ENCODE measurements around the gene ARFGAP1.

ARFGAP1 gene

DNA sequence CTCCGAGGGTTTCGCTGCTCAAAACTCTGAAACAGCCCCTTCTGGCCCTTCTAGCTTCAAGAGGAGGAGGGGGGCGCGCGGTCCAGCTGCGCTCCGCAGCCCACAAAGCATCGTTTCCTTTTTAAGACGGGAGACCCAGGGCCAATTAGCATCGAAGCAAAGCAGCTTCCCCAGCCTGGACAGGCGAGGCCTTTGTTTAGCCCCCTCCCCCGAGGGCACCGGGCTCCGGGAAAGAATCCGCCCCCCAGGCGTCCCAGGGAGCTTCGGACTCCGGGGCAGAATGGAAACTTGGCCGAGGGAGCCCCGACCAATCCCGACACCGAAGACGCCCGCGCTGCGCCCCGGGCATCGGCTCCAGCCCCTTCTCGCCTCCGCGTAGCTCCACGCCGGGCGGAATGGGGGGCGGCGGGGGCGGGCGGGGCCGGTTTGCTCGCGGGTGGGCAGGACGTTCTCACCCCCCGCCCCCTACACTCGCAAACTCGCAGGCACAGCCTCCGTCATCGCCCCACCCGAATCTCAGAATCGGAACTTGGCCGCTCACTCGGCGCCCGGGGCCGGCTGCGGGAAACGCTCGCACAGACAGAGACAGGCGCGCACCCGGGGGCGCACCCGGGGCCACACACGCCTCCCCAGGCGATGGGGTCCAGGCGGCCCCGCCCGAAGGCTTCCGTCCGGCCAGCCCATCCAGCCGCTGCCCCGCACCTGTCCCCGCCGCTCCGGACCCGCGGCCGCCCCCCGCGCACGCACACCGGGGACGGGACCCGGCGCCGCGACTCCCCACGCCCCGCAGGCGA, 19.0 kb upstream of the ARFGAP1 start:
- in situ Hi-C loops (cut with MboI; ENCODE audit: low sequenced_read_pairs, unreplicated experiment) = no loop called here
- TF ChIP-seq, protein P1, sequence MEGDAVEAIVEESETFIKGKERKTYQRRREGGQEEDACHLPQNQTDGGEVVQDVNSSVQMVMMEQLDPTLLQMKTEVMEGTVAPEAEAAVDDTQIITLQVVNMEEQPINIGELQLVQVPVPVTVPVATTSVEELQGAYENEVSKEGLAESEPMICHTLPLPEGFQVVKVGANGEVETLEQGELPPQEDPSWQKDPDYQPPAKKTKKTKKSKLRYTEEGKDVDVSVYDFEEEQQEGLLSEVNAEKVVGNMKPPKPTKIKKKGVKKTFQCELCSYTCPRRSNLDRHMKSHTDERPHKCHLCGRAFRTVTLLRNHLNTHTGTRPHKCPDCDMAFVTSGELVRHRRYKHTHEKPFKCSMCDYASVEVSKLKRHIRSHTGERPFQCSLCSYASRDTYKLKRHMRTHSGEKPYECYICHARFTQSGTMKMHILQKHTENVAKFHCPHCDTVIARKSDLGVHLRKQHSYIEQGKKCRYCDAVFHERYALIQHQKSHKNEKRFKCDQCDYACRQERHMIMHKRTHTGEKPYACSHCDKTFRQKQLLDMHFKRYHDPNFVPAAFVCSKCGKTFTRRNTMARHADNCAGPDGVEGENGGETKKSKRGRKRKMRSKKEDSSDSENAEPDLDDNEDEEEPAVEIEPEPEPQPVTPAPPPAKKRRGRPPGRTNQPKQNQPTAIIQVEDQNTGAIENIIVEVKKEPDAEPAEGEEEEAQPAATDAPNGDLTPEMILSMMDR (IDR thresholded peaks at IDR 0.05; ENCODE audit: borderline replicate concordance, control extremely low read depth, extremely low read depth, insufficient read depth, missing control alignments) = no peak
- no peak for DNase-seq (ENCODE audit: low spot score)

DNA sequence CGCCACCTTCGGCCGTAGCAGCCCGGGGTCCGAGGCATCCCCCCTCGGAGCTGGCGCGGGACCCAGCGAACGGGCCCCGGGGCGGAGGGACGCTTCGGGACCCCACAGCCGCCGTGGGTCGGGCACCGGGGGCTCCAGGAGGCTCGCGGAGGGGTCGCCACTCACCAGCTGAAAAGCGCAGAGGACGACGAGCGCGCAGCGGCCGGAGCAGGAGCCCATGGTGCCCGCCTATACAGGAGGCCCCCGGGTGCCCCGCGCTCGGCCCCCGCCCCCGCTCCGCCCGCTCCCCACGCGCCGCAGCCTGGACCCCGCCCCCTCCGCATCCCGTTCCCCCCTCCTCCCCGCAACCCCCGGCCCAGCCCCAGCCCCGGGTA, 18.4 kb upstream of the ARFGAP1 start, which contains the start of gene NKAIN4:
Gene NKAIN4 (minus strand): TSS at position 232 of the 374 bp plus-strand sequence. CDS start 13 bp downstream, at position 219.
- in situ Hi-C loops (cut with MboI; ENCODE audit: low sequenced_read_pairs, unreplicated experiment) = no loop called here
- DNase-seq (ENCODE audit: low spot score) = no peak
- TF ChIP-seq, protein P1 (IDR thresholded peaks at IDR 0.05; ENCODE audit: borderline replicate concordance, control extremely low read depth, extremely low read depth, insufficient read depth, missing control alignments) = no peak

DNA sequence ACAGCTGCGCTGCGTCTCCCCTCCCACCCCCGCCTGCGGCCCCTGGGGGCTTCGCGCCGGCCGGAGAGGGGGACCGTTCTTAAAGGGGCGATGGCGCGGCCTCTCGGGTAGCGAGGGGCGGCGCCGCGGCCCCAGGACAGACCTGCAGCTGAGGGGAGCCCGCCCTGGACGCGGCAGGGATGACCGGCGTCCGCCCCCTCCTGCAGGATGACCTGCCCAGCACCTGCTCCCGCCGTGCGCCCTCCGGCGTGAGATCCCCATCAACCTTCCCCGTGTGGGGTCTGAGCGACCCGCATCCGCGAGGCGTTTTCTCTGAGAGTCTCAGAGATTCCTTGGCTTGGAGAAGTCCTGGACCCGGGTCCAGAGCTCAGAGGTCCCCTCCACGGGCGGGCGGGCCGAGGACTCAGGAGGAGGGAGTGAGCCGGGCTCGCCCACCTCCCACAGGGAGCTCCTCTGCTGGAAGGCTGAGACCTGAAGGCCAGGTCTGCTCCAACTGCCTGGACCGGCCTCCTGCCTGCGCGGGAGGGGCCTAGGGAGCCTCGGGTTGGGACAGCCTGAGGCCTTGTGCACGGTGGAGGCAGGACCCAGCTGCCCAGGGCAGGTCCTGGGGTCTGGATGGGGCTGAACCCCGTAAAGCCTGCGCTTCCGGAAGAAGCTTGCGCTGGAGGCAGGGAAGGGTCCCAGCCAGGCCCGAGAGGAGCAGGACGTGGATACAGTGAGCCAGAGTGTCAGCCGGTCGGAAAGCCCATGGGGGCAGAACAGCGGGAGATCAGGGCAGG, 17.8 kb upstream of the ARFGAP1 start:
- in situ Hi-C loops (cut with MboI; ENCODE audit: low sequenced_read_pairs, unreplicated experiment) = no loop called here
- DNase-seq (ENCODE audit: low spot score) = peak; percentile 62
- TF ChIP-seq, protein P1 (IDR thresholded peaks at IDR 0.05; ENCODE audit: borderline replicate concordance, control extremely low read depth, extremely low read depth, insufficient read depth, missing control alignments) = no peak

DNA sequence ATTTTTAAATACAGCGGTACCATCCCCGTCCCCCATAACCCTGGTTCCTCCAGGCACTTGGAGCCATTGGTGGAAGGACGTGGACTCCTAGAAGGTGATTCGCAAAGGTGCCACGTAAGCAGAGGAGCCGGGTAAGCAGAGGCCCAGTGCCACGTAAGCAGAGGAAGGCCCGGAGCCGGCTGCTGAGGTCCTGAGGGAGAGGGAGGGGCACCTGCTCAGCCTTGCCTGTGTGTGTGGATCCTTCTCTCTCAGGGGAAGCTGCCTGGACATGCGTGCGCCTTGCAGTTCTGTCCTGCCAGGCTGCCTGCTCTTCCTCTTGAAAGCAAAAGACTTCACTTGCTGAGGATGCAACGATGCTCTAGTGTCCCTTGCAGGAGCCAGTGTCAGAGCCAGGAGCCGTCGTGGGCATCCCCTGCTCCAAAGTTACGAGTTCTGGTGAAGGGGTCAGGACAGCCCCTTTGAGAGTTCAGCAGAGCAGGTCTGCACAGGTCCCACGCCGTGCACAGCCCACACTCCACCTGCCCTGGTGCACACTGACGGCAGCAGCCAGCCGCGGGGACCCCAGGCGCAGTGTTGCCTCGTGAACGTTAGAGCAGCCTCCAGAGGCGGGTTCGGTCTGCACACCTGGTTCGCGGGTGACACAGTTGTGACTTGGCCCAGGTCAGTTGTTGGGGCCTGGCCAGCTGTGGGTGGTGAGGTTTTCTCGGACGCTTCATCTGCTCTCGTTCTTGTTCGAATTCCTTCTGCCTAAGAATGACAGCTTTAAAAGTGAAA, 16.5 kb upstream of the ARFGAP1 start:
- TF ChIP-seq, protein P1 (IDR thresholded peaks at IDR 0.05; ENCODE audit: borderline replicate concordance, control extremely low read depth, extremely low read depth, insufficient read depth, missing control alignments) = no peak
- in situ Hi-C loops (cut with MboI; ENCODE audit: low sequenced_read_pairs, unreplicated experiment) = no loop called here
- DNase-seq (ENCODE audit: low spot score) = no peak

DNA sequence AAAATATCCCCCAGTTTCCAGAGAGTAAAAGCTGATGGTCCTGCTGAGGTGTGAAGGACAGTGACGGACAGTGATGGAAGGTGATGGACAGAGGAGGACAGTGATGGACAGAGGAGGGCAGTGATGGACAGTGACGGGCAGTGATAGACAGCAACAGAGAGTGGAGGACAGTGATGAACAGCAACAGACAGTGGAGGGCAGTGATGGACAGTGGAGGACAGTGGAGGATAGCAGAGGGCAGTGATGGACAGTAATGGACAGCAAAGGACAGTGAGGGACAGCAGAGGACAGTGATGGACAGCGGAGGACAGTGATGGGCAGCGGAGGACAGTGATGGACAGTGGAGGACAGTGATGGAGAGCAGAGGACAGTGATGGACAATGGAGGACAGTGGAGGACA, 15.7 kb upstream of the ARFGAP1 start:
- no peak for DNase-seq (ENCODE audit: low spot score)
- TF ChIP-seq, protein P1 (IDR thresholded peaks at IDR 0.05; ENCODE audit: borderline replicate concordance, control extremely low read depth, extremely low read depth, insufficient read depth, missing control alignments) = no peak
- in situ Hi-C loops (cut with MboI; ENCODE audit: low sequenced_read_pairs, unreplicated experiment) = no loop called here

DNA sequence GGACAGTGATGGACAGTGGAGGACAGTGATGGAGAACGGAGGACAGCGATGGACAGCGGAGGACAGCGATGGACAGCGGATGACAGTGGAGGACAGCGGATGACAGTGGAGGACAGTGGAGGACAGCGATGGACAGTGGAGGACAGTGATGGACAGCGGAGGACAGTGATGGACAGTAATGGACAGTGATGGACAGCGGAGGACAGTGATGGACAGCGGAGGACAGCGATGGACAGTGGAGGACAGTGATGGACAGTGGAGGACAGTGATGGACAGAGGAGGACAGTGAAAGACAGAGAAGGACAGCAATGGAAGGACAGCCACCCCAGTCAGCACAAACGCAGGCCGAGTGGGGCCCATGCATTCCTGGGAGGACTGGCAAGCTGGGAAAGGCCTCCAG, 15.0 kb upstream of the ARFGAP1 start:
- TF ChIP-seq, protein P1 (IDR thresholded peaks at IDR 0.05; ENCODE audit: borderline replicate concordance, control extremely low read depth, extremely low read depth, insufficient read depth, missing control alignments) = no peak
- in situ Hi-C loops (cut with MboI; ENCODE audit: low sequenced_read_pairs, unreplicated experiment) = no loop called here
- DNase-seq (ENCODE audit: low spot score) = no peak
